Lower lobe of right lung (tissue), 2 donors: ENCODE measurements around the gene INTS4. TPM values are rescaled to one million over a fixed set of nuclear protein-coding genes. Genes with fewer than 3 reads are reported as not detected.

ENCODE experiments used
- ATAC-seq, 2 donors: fragments of 200-7000 bp; cut with Tn5 transposase; one replicate each; pipeline ENCODE4 v1.9.1; 2020 to 2022; ENCODE audit warnings: mild to moderate bottlenecking in 2 of 2, moderate library complexity in 2 of 2
- DNase-seq: peaks from one replicate; pipeline ENCODE4 v3.0.0-alpha.2; 2020
- H3K27ac ChIP-seq: fragments of 200-600 bp; one replicate; pipeline ENCODE4 v1.8.0; 2022
- H3K27me3 ChIP-seq: fragments of 200-600 bp; one replicate; pipeline ENCODE4 v1.8.0; 2022; ENCODE audit warnings: low read depth
- H3K36me3 ChIP-seq: fragments of 200-600 bp; one replicate; pipeline ENCODE4 v1.8.0; 2022; ENCODE audit warnings: mild to moderate bottlenecking
- H3K4me1 ChIP-seq: fragments of 200-600 bp; one replicate; pipeline ENCODE4 v1.8.0; 2022
- H3K4me3 ChIP-seq: fragments of 200-600 bp; one replicate; pipeline ENCODE4 v1.8.0; 2022; ENCODE audit warnings: mild to moderate bottlenecking
- H3K9me3 ChIP-seq: fragments of 200-600 bp; one replicate; pipeline ENCODE4 v1.8.0; 2022
- CTCF ChIP-seq: fragments of 200-600 bp; IDR thresholded peaks from one replicate; pipeline ENCODE4 v1.8.0; 2022; ENCODE audit warnings: antibody characterized with exemption, mild to moderate bottlenecking
- intact Hi-C: fragments of 100-400 bp; cut with DNase I; formaldehyde crosslinking; loops from one replicate; pipeline ENCODE4 v1.11.0; 2022
- total RNA-seq: library from RNA; stranded (reverse); fragmentation: NEBNext Ultra II Directional; extraction: Animal tissue kit (Norgen Biotek cat#: 25700); gene quantifications from one replicate; pipeline ENCODE4 v1.2.1, GENCODE V29; 2021
- donor health status: DM: no; HTN: yes; CAD: no; lungs with severe emphysema.

Gene INTS4
- total RNA-seq, 1 donor from 2014 or later: 35.4 TPM

GRCh38 chr11:77833302-77833701, 161.2 kb downstream of the INTS4 start:
- Histone ChIP-seq H3K27ac (no peak overlapping the region), H3K4me1 (no peaks in the 10 kb centered on the region), H3K4me3 (no peak overlapping the region), H3K36me3 (no peaks in the 10 kb centered on the region), H3K9me3 (no peaks in the 10 kb centered on the region), H3K27me3 (no peaks in the 10 kb centered on the region)
- ATAC-seq: no peak
- no peak for DNase-seq
- intact Hi-C loops: no loop called here
- no peak for TF ChIP-seq CTCF

- Histone ChIP-seq H3K36me3 (no peaks in the 10 kb centered on the region), H3K9me3 (no peaks in the 10 kb centered on the region), H3K27ac (no peak overlapping the region), H3K27me3 (no peaks in the 10 kb centered on the region), H3K4me1 (peaks cover 6% of the 10 kb centered on the region), H3K4me3 (no peak overlapping the region)
- DNase-seq (no peak), ATAC-seq (no peak)
- TF ChIP-seq CTCF: no peak
- intact Hi-C loops: no loop called here
Measured at GRCh38 chr11:77828926-77829325, 165.5 kb downstream of the INTS4 start.

Other genes starting within 250 kb of the INTS4 start
- 59.6 TPM for gene RSF1, start 173.9 kb downstream of the INTS4 start, total RNA-seq
- 30.3 TPM for gene AAMDC, start 173.5 kb downstream of the INTS4 start, total RNA-seq
- 12.3 TPM for gene KCTD14, start 28.6 kb upstream of the INTS4 start, total RNA-seq
- gene THRSP, start 69.2 kb upstream of the INTS4 start, total RNA-seq: not detected
- 130 TPM for gene NDUFC2, start 85.2 kb upstream of the INTS4 start, total RNA-seq
- 32.6 TPM for gene ALG8, start 145.0 kb upstream of the INTS4 start, total RNA-seq
- gene KCTD21, start 194.0 kb upstream of the INTS4 start, total RNA-seq: 10.4 TPM
- 6.8 TPM for gene USP35, start 194.3 kb upstream of the INTS4 start, total RNA-seq